ENCODE data around the gene CNTD1. TPM values are rescaled to one million over a fixed set of nuclear protein-coding genes. Genes with fewer than 3 reads are reported as not detected.
A peak's percentile ranks its signal among the peaks of the same experiment; 100 is the strongest.
"Not testable (repeated sequence)": the region's sequence is repeated elsewhere in the genome, so short reads cannot be mapped to it uniquely, and the experiment has no call there.

CNTD1 gene
- total RNA-seq, 4 donors from 2014 or later, result not detected

GRCh38 chr17:42848093-42848492 is 49.4 kb downstream of the CNTD1 start:
- Histone ChIP-seq H3K27ac (no peak overlapping the region), H3K27me3 (no peaks in the 10 kb centered on the region), H3K4me3 (no peak overlapping the region), H3K9me3 (no peaks in the 10 kb centered on the region), H3K4me1 (peaks cover 0 to 22% (median 0%) of the 10 kb centered on the region in 4 donors), H3K36me3 (peaks cover 0 to 22% (median 0%) of the 10 kb centered on the region in 3 donors)
- TF ChIP-seq POLR2A (IDR thresholded peaks at IDR 0.05) (no peak), CTCF (IDR thresholded peaks at IDR 0.05) (no peak)
- no peak for DNase-seq

- peaks cover 0 to 22% (median 0%) of the 10 kb centered on the region in 4 donors for H3K4me1 ChIP-seq
- H3K27me3 ChIP-seq, result no peaks in the 10 kb centered on the region
- H3K36me3 ChIP-seq, result peaks cover 0 to 15% (median 0%) of the 10 kb centered on the region in 3 donors
- no peak overlapping the region for H3K27ac ChIP-seq
- TF ChIP-seq CTCF (IDR thresholded peaks at IDR 0.05), result no peak
- no peak for TF ChIP-seq POLR2A (IDR thresholded peaks at IDR 0.05)
- DNase-seq, result no peak
- H3K9me3 ChIP-seq, result no peaks in the 10 kb centered on the region
- no peak overlapping the region for H3K4me3 ChIP-seq
These were observed 50.4 kb downstream of the CNTD1 start for GRCh38 chr17:42849031-42849430.

GRCh38 chr17:42849451-42850181 is 51.0 kb downstream of the CNTD1 start:
- peaks cover 0 to 9% (median 0%) of the 10 kb centered on the region in 3 donors for H3K36me3 ChIP-seq
- TF ChIP-seq CTCF (IDR thresholded peaks at IDR 0.05) (no peak), POLR2A (IDR thresholded peaks at IDR 0.05) (no peak)
- H3K9me3 ChIP-seq, result no peaks in the 10 kb centered on the region
- peaks cover 0 to 22% (median 0%) of the 10 kb centered on the region in 4 donors for H3K4me1 ChIP-seq
- H3K4me3 ChIP-seq, result no peak overlapping the region
- peak overlapping the region in 1 of 4 donors; percentile 76 for H3K27ac ChIP-seq
- peak in 2 of 3 donors; percentile 58 to 61 for DNase-seq
- no peaks in the 10 kb centered on the region for H3K27me3 ChIP-seq

- TF ChIP-seq CTCF (IDR thresholded peaks at IDR 0.05) (no peak), POLR2A (IDR thresholded peaks at IDR 0.05) (no peak)
- H3K36me3 ChIP-seq, result no peaks in the 10 kb centered on the region
- peak within 1 kb of the TSS in 3 of 4 donors; percentile 35 to 80 (median 76) for H3K27ac ChIP-seq
- H3K4me3 ChIP-seq, result peak within 1 kb of the TSS in 3 of 4 donors; percentile 12 to 43 (median 35)
- no peaks in the 10 kb centered on the region for H3K9me3 ChIP-seq
- peaks cover 0 to 22% (median 0%) of the 10 kb centered on the region in 4 donors for H3K4me1 ChIP-seq
- DNase-seq, result peak in 1 of 3 donors; percentile 54
- no peaks in the 10 kb centered on the region for H3K27me3 ChIP-seq
These were observed 52.3 kb downstream of the CNTD1 start, which contains the start of gene AOC3 for GRCh38 chr17:42850954-42851353. TSS of gene AOC3 (plus strand) at chr17:42851199. CDS start at chr17:42851344, 145 bp downstream.

GRCh38 chr17:42851371-42852240 is 52.9 kb downstream of the CNTD1 start:
- H3K9me3 ChIP-seq, H3K27me3 ChIP-seq, H3K36me3 ChIP-seq: not testable (repeated sequence)
- DNase-seq, result peak in 1 of 3 donors; percentile 34
- H3K4me3 ChIP-seq, result peak overlapping the region in 3 of 4 donors; percentile 12 to 43 (median 35)
- peak overlapping the region in 3 of 4 donors; percentile 35 to 80 (median 76) for H3K27ac ChIP-seq
- peaks cover 0 to 22% (median 0%) of the 10 kb centered on the region in 4 donors for H3K4me1 ChIP-seq
